ENCODE measurements around the gene PLN. TPM values are rescaled to one million over a fixed set of nuclear protein-coding genes. Genes with fewer than 3 reads are reported as not detected.

The PLN gene
- total RNA-seq, 1 donor from 2014 or later: not detected

DNA sequence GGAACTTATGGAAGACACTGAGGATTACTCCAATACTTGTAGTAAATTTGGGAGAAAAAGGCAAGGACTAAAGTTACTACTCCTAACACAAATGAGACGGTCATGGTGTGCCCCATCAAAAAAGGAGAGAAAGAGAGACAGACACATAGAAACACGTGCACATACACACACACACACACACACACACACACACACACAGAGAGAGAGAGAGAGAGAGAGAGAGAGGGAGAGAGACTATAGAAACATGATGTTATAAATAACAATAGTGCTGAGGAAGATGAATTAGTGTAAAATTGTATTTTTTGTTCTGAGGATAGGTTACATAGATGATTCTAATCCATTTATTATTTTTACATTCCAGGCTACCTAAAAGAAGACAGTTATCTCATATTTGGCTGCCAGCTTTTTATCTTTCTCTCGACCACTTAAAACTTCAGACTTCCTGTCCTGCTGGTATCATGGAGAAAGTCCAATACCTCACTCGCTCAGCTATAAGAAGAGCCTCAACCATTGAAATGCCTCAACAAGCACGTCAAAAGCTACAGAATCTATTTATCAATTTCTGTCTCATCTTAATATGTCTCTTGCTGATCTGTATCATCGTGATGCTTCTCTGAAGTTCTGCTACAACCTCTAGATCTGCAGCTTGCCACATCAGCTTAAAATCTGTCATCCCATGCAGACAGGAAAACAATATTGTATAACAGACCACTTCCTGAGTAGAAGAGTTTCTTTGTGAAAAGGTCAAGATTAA, 10.5 kb downstream of the PLN start:
- Histone ChIP-seq H3K27me3 (ENCODE audit: control insufficient read depth, insufficient read depth, low read length) (no peaks in the 10 kb centered on the region), H3K4me3 (ENCODE audit: low read depth, low read length) (no peak overlapping the region), H3K36me3 (ENCODE audit: control insufficient read depth, insufficient read depth, low read length) (no peaks in the 10 kb centered on the region)
- TF ChIP-seq, protein P1, sequence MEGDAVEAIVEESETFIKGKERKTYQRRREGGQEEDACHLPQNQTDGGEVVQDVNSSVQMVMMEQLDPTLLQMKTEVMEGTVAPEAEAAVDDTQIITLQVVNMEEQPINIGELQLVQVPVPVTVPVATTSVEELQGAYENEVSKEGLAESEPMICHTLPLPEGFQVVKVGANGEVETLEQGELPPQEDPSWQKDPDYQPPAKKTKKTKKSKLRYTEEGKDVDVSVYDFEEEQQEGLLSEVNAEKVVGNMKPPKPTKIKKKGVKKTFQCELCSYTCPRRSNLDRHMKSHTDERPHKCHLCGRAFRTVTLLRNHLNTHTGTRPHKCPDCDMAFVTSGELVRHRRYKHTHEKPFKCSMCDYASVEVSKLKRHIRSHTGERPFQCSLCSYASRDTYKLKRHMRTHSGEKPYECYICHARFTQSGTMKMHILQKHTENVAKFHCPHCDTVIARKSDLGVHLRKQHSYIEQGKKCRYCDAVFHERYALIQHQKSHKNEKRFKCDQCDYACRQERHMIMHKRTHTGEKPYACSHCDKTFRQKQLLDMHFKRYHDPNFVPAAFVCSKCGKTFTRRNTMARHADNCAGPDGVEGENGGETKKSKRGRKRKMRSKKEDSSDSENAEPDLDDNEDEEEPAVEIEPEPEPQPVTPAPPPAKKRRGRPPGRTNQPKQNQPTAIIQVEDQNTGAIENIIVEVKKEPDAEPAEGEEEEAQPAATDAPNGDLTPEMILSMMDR (IDR thresholded peaks at IDR 0.05; ENCODE audit: insufficient read depth, low read length, poor library complexity, severe bottlenecking): no peak
- no peak for DNase-seq (ENCODE audit: low read depth)

DNA sequence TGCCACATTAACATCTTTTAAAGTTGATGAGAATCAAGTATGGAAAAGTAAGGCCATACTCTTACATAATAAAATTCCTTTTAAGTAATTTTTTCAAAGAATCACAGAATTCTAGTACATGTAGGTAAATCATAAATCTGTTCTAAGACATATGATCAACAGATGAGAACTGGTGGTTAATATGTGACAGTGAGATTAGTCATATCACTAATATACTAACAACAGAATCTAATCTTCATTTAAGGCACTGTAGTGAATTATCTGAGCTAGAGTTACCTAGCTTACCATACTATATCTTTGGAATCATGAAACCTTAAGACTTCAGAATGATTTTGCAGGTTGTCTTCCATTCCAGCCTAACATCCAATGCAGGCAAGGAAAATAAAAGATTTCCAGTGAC, 11.6 kb downstream of the PLN start:
- no peaks in the 10 kb centered on the region for H3K27me3 ChIP-seq (ENCODE audit: control insufficient read depth, insufficient read depth, low read length)
- no peak overlapping the region for H3K4me3 ChIP-seq (ENCODE audit: low read depth, low read length)
- TF ChIP-seq, protein P1 (IDR thresholded peaks at IDR 0.05; ENCODE audit: insufficient read depth, low read length, poor library complexity, severe bottlenecking): no peak
- H3K36me3 ChIP-seq (ENCODE audit: control insufficient read depth, insufficient read depth, low read length): no peaks in the 10 kb centered on the region
- DNase-seq (ENCODE audit: low read depth): no peak

DNA sequence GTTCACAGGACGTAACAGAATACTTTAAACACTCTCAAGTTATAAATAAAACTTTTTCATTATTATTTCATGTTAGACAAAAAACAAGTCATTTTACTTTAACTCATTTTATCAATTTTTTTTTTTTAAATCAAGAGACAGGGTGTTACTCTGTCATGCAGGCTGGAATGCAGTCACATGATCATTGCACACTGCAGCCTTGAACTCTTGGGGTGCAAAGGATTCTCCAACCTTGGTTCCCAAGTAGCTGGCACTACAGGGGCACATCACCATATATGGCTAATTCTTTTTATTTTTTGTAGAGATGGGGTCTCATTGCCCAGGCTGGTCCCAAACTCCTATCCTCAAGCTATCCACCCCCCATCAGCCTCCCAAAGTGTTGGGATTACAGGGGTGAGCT, 14.2 kb downstream of the PLN start:
- H3K36me3 ChIP-seq (ENCODE audit: control insufficient read depth, insufficient read depth, low read length): no peaks in the 10 kb centered on the region
- H3K27me3 ChIP-seq (ENCODE audit: control insufficient read depth, insufficient read depth, low read length): no peaks in the 10 kb centered on the region
- no peak for DNase-seq (ENCODE audit: low read depth)
- H3K4me3 ChIP-seq (ENCODE audit: low read depth, low read length): no peak overlapping the region
- TF ChIP-seq, protein P1 (IDR thresholded peaks at IDR 0.05; ENCODE audit: insufficient read depth, low read length, poor library complexity, severe bottlenecking): no peak

DNA sequence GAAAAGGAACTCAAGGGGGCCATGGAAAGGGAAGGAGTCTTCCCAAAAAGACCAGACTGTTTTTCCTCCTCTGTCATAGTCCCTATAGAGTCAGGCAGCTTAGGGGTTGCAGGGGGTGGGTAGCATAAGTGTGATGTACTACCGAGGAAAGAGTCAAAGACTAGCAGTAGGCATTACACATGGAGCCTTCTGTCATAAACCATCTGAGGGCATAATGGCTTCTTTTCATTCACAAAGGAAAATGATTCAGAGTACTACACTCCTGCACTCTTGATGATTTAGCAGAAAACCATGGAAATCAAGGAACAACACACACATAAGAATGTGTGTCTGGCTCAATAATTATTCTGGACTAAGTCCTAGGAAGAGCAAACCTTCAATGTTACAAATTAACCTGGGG, 14.9 kb downstream of the PLN start:
- no peak overlapping the region for H3K4me3 ChIP-seq (ENCODE audit: low read depth, low read length)
- DNase-seq (ENCODE audit: low read depth): peak; percentile 54
- H3K27me3 ChIP-seq (ENCODE audit: control insufficient read depth, insufficient read depth, low read length): no peaks in the 10 kb centered on the region
- TF ChIP-seq, protein P1 (IDR thresholded peaks at IDR 0.05; ENCODE audit: insufficient read depth, low read length, poor library complexity, severe bottlenecking): no peak
- H3K36me3 ChIP-seq (ENCODE audit: control insufficient read depth, insufficient read depth, low read length): no peaks in the 10 kb centered on the region

DNA sequence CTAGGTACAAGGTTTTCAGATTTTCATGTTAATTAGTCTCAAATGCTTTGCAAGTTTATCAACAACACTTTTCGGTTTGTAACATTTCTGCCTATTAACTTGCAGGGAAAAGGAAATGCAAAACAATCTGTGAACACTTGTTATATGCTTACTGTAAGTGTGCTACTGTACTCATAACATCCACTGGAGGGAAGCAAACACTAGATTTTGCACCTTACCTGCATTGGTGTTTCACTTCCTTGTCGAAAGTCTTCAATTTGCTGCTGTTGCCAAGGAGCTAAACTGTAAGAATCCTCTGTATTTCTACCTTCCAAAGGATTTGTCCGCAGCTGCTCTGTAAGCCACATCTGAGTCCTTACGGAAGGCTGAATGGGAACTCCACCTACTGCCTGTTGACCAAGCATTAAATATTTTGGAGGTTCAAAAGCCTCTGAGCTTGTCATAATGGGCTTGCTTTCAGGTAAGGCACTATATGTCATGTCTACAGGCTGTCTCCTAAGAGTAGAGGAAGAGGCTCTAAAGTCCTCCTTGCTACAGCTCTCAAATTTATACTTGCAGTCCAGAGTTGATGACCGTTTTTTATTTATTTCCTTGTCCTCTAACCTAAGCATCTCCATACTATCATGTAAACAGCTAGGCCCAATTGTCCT, 17.3 kb downstream of the PLN start:
- H3K4me3 ChIP-seq (ENCODE audit: low read depth, low read length): no peak overlapping the region
- no peak for DNase-seq (ENCODE audit: low read depth)
- TF ChIP-seq, protein P1 (IDR thresholded peaks at IDR 0.05; ENCODE audit: insufficient read depth, low read length, poor library complexity, severe bottlenecking): peak; percentile 52

More for the DNA sequence above, 17.3 kb downstream of the PLN start:
- H3K36me3 ChIP-seq (ENCODE audit: control insufficient read depth, insufficient read depth, low read length): no peaks in the 10 kb centered on the region
- H3K27me3 ChIP-seq (ENCODE audit: control insufficient read depth, insufficient read depth, low read length): no peaks in the 10 kb centered on the region

Data from kidney epithelial cell (primary cell).